K562 (cell line): Measurements from ENCODE around the gene HINT3. TPM values are rescaled to one million over a fixed set of nuclear protein-coding genes. Genes with fewer than 3 reads are reported as not detected.

Experiments used
- ATAC-seq: fragments of 200-7000 bp; cut with Tn5 transposase; 3 replicates; pipeline ENCODE4 v1.9.1; 2020; ENCODE audit warnings: moderate library complexity
- BruUV-seq: library from RNA; stranded (reverse); fragments of 400-500 nt; replicated peaks from 2 replicates; lab custom pipeline; 2021; lab: Mats Ljungman, UMichigan
- CTCF ChIA-PET: fragments of 300-600 bp; formaldehyde crosslinking; extraction: SDS; loops from one replicate; lab custom pipeline; 2021; ENCODE audit warnings: low intra/inter-chr PET ratio; lab: Yijun Ruan, JAX
- POLR2A ChIA-PET: fragments of 300-600, 350-650 bp; sonication (Branson Sonifier 250); formaldehyde crosslinking; extraction: SDS; loops from one replicate; lab custom pipeline; 2021; ENCODE audit warnings: antibody characterized with exemption, inconsistent platforms; lab: Yijun Ruan, JAX
- DNase-seq, 4 experiments: peaks; one replicate each; pipeline versions ENCODE4 v3.0.0 to v3.0.0-alpha.2; 2011 to 2018; ENCODE audit warnings: low spot score in 3 of 4, mixed read lengths in 3 of 4; ENCODE audit errors: extremely low read depth in 1 of 4
- FAIRE-seq: peaks from 2 replicates; lab custom pipeline; 2011; peaks lifted over from hg19 to GRCh38; lab: Jason Lieb, UNC
- H2AFZ ChIP-seq: 2 replicates; pipeline ENCODE4 v1.6.0; 2011; ENCODE audit warnings: low read depth, low read length, control low read depth, inconsistent platforms
- H3K27ac ChIP-seq: fragments of 200-600 bp; 3 replicates; pipeline ENCODE4 v1.8.0; 2011; ENCODE audit warnings: low read depth, mild to moderate bottlenecking, control low read depth, inconsistent platforms, low read length, moderate library complexity, mixed read lengths; ENCODE audit errors: extremely low read depth
- H3K27me3 ChIP-seq, 2 experiments: fragments of 300-600 bp in 1 of 2; 2 replicates in 1 of 2; 3 replicates in 1 of 2; pipeline versions ENCODE4 v1.6.0 to v1.8.0; 2011; ENCODE audit warnings: inconsistent platforms in 2 of 2, low read length in 2 of 2, mild to moderate bottlenecking in 1 of 2, mixed read lengths in 1 of 2, moderate library complexity in 1 of 2; ENCODE audit not compliant: control insufficient read depth in 2 of 2, insufficient read depth in 2 of 2
- H3K36me3 ChIP-seq: fragments of 300-600 bp; 3 replicates; pipeline ENCODE4 v1.8.0; 2011; ENCODE audit warnings: mild to moderate bottlenecking, low read length, inconsistent platforms; ENCODE audit not compliant: control insufficient read depth, insufficient read depth
- H3K4me1 ChIP-seq, 2 experiments: fragments of 200-600 bp in 1 of 2; replicated peaks in 1 of 2; 2 replicates in 1 of 2; 3 replicates in 1 of 2; pipeline versions ENCODE4 v1.5.1 to v1.8.0; 2011; ENCODE audit warnings: inconsistent platforms in 2 of 2, low read length in 2 of 2, mild to moderate bottlenecking in 1 of 2, mixed read lengths in 1 of 2, moderate library complexity in 1 of 2; ENCODE audit not compliant: control insufficient read depth in 2 of 2, insufficient read depth in 2 of 2
- H3K4me2 ChIP-seq: 2 replicates; pipeline ENCODE4 v1.6.1; 2011; ENCODE audit warnings: low read length, control low read depth, inconsistent platforms, mixed read lengths; ENCODE audit not compliant: insufficient read depth
- H3K4me3 ChIP-seq: fragments of 200-600 bp; sonication (generic), shearing (Covaris generic); 2 replicates; pipeline ENCODE4 v1.5.1; 2016; ENCODE audit warnings: control low read depth, inconsistent platforms
- H3K79me2 ChIP-seq: fragments of 200-600 bp; 3 replicates; pipeline ENCODE4 v1.8.0; 2011; ENCODE audit warnings: low read length, inconsistent platforms; ENCODE audit not compliant: control insufficient read depth, insufficient read depth
- H3K9ac ChIP-seq, 2 experiments: 2 replicates each; pipeline versions ENCODE4 v1.6.0 to v1.6.1; 2011; ENCODE audit warnings: low read depth in 2 of 2, low read length in 2 of 2, control low read depth in 1 of 2, inconsistent platforms in 1 of 2, mild to moderate bottlenecking in 1 of 2, mixed read lengths in 1 of 2; ENCODE audit not compliant: insufficient read depth in 1 of 2
- H3K9me1 ChIP-seq: one replicate; pipeline ENCODE4 v1.6.0; 2011; ENCODE audit warnings: inconsistent platforms, mild to moderate bottlenecking, low read length, moderate library complexity; ENCODE audit not compliant: control insufficient read depth, insufficient read depth
- H3K9me3 ChIP-seq: replicated peaks from 2 replicates; pipeline ENCODE4 v1.5.1; 2011; ENCODE audit warnings: low read depth, low read length, inconsistent platforms; ENCODE audit not compliant: control insufficient read depth, insufficient read depth
- H4K20me1 ChIP-seq: replicated peaks from 2 replicates; pipeline ENCODE4 v1.6.1; 2011; ENCODE audit warnings: low read length, inconsistent platforms, mixed read lengths; ENCODE audit not compliant: control insufficient read depth, insufficient read depth
- ZNF431 ChIP-seq: sonication (generic); formaldehyde crosslinking; IDR thresholded peaks from 2 replicates; pipeline ENCODE4 v1.8.0; 2022; ENCODE audit warnings: mild to moderate bottlenecking, missing genetic modification reagents
- WGBS: fragments of 100-300 bp; shearing (Covaris generic); methylation state at CpG from one replicate; pipeline ENCODE4 v1.1.6; 2016; ENCODE audit warnings: low coverage, mixed read lengths; ENCODE audit not compliant: insufficient coverage; ENCODE audit errors: missing lambda C conversion rate; 5-methylcytosine and 5-hydroxymethylcytosine counted together
- in situ Hi-C: fragments of 300-500 bp; cut with MboI; formaldehyde crosslinking; loops from 4 replicates; pipeline ENCODE4 v1.15.0; 2018; ENCODE audit warnings: inconsistent platforms, mixed read lengths
- intact Hi-C: fragments of 100-400 bp; cut with micrococcal nuclease; formaldehyde crosslinking; loops from 2 replicates; pipeline ENCODE4 v1.14.2; 2022
- polyA plus RNA-seq, 8 experiments: library from polyadenylated mRNA; depleted of rRNA in 4 of 8; stranded (reverse) in 5 of 8; unstranded in 3 of 8; fragments of >200 nt; fragmentation: Nextera tagmentation in 2 of 8; fragmentation: Illumina TruSeq in 1 of 8; extraction: Ambion mirVana in 2 of 8; extraction: Trizol in 1 of 8; gene quantifications; 2 replicates each; pipeline versions ENCODE4 v1.2.1 to v1.2.3, GENCODE V29; 2011 to 2014; ENCODE audit warnings: inconsistent platforms in 1 of 8, missing spikeins in 1 of 8
- total RNA-seq, 7 experiments: library from RNA; depleted of rRNA in 6 of 7; stranded (reverse); fragments of >200 nt in 6 of 7; fragmentation: Illumina TruSeq in 2 of 7; extraction: Trizol in 2 of 7; gene quantifications; 2 replicates each; pipeline versions ENCODE4 v1.2.1 to v1.2.3, GENCODE V29; 2011 to 2021; ENCODE audit warnings: low replicate concordance in 1 of 7
- TF ChIP-seq, protein P1 (sequence below): sonication (generic); formaldehyde crosslinking; IDR thresholded peaks from 2 replicates; pipeline ENCODE4 v1.8.0; 2023; ENCODE audit warnings: missing genetic modification reagents, mild to moderate bottlenecking, borderline replicate concordance

Gene HINT3
- total and polyA plus RNA-seq, 9 of the 15 experiments (the other 6 are each of a cell fraction or from before 2014, with no cell fraction given) = 1.4 to 16.6 (median 10.8) TPM

DNA sequence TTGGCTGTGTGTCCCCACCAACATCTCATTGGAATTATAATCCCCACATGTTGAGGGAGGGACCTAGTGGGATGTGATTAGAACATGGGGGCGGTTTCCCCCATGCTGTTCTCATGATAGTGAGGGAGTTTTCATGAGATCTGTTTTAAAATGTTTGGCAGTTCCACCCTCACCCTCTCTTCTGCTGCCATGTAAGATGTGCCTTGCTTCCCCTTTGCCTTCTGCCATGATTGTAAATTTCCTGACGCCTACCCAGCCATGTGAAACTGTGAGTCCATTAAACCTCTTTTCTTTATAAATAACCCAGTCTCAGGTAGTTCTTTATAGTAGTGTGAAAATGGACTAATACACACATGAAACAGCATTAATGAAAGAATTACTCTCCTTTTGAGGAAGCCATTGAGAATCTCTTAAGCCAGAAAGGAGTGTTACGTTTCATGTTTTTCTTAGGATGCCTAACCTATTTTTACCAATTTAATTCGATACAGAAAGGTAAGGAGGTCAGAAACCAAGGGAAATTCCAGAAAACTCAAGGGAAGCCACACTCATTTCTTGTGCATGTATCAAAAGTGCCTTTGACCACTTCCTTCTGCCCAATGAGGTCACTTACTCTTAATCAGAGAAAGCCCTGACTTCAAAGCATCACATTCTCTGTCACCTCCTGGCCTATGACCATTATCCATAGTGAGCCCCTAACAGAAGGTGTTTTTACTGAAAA is 24.7 kb upstream of the HINT3 start:
- H3K27me3 ChIP-seq = no peaks in the 10 kb centered on the region
- H4K20me1 ChIP-seq = no peaks in the 10 kb centered on the region
- no peak for DNase-seq
- H3K36me3 ChIP-seq = peaks cover 17% of the 10 kb centered on the region
- no peak overlapping the region for H3K4me3 ChIP-seq
- no peak for FAIRE-seq
- TF ChIP-seq ZNF431 (CRISPR knock-in tag) = peak; percentile 75; the same call in 1 of the 2 replicates
- TF ChIP-seq, protein P1, sequence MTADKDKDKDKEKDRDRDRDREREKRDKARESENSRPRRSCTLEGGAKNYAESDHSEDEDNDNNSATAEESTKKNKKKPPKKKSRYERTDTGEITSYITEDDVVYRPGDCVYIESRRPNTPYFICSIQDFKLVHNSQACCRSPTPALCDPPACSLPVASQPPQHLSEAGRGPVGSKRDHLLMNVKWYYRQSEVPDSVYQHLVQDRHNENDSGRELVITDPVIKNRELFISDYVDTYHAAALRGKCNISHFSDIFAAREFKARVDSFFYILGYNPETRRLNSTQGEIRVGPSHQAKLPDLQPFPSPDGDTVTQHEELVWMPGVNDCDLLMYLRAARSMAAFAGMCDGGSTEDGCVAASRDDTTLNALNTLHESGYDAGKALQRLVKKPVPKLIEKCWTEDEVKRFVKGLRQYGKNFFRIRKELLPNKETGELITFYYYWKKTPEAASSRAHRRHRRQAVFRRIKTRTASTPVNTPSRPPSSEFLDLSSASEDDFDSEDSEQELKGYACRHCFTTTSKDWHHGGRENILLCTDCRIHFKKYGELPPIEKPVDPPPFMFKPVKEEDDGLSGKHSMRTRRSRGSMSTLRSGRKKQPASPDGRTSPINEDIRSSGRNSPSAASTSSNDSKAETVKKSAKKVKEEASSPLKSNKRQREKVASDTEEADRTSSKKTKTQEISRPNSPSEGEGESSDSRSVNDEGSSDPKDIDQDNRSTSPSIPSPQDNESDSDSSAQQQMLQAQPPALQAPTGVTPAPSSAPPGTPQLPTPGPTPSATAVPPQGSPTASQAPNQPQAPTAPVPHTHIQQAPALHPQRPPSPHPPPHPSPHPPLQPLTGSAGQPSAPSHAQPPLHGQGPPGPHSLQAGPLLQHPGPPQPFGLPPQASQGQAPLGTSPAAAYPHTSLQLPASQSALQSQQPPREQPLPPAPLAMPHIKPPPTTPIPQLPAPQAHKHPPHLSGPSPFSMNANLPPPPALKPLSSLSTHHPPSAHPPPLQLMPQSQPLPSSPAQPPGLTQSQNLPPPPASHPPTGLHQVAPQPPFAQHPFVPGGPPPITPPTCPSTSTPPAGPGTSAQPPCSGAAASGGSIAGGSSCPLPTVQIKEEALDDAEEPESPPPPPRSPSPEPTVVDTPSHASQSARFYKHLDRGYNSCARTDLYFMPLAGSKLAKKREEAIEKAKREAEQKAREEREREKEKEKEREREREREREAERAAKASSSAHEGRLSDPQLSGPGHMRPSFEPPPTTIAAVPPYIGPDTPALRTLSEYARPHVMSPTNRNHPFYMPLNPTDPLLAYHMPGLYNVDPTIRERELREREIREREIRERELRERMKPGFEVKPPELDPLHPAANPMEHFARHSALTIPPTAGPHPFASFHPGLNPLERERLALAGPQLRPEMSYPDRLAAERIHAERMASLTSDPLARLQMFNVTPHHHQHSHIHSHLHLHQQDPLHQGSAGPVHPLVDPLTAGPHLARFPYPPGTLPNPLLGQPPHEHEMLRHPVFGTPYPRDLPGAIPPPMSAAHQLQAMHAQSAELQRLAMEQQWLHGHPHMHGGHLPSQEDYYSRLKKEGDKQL (CRISPR knock-in tag) = no peak
- H3K4me1 ChIP-seq = no peaks in the 10 kb centered on the region; a peak in 1 of 5 replicates
- ChIA-PET POLR2A (interaction anchor here (0.8 to 1.4 kb wide), 3 partner anchors 12 to 14 kb away, joined by 3 to 5 read pairs (median 3); no protein-coding TSS in a partner anchor), CTCF (no interaction called here)
- intact Hi-C loops = no loop called here
- no peak overlapping the region for H3K27ac ChIP-seq
- no peaks in the 10 kb centered on the region for H3K79me2 ChIP-seq
- H3K9me3 ChIP-seq = no peaks in the 10 kb centered on the region
- H2AFZ ChIP-seq = no peak overlapping the region
- no peak overlapping the region for H3K9ac ChIP-seq
- H3K4me2 ChIP-seq = no peak overlapping the region
- peak; percentile 12; the same call in 1 of the 3 replicates for ATAC-seq
- BruUV-seq = no TSS peak
- in situ Hi-C loops = no loop called here
- H3K9me1 ChIP-seq = no peaks in the 10 kb centered on the region
- WGBS = 77% methylated on average over 4 of the region's 4 CpGs
